Psoas muscle (tissue), 8 donors: ENCODE results near the gene SLC44A1. TPM values are rescaled to one million over a fixed set of nuclear protein-coding genes. Genes with fewer than 3 reads are reported as not detected.

Source experiments
- ATAC-seq, 4 donors: fragments of 200-7000 bp; cut with Tn5 transposase; one replicate each; pipeline ENCODE4 v1.9.1; 2020; ENCODE audit warnings: moderate library complexity in 3 of 4, mild to moderate bottlenecking in 2 of 4
- DNase-seq, 2 donors: peaks; one replicate each; pipeline ENCODE4 v3.0.0-alpha.2; 2020
- H3K27ac ChIP-seq: fragments of 200-600 bp; one replicate; pipeline ENCODE4 v1.8.0; 2022
- H3K27me3 ChIP-seq, 3 donors: fragments of 200-600 bp in 1 of 3; one replicate each; pipeline versions ENCODE4 v1.6.1 to v1.8.0; 2013 to 2022; ENCODE audit warnings: low read length in 2 of 3, mild to moderate bottlenecking in 2 of 3, moderate library complexity in 1 of 3; ENCODE audit not compliant: insufficient read depth in 3 of 3
- H3K36me3 ChIP-seq, 2 donors: fragments of 200-600 bp in 1 of 2; one replicate each; pipeline versions ENCODE4 v1.6.1 to v1.8.0; 2013 to 2022; ENCODE audit warnings: low read depth in 1 of 2, mild to moderate bottlenecking in 1 of 2, moderate library complexity in 1 of 2; ENCODE audit not compliant: insufficient read depth in 1 of 2
- H3K4me1 ChIP-seq: fragments of 200-600 bp; one replicate; pipeline ENCODE4 v1.8.0; 2022
- H3K4me3 ChIP-seq: fragments of 200-600 bp; one replicate; pipeline ENCODE4 v1.8.0; 2022; ENCODE audit warnings: mild to moderate bottlenecking
- H3K9me3 ChIP-seq: fragments of 200-600 bp; one replicate; pipeline ENCODE4 v1.8.0; 2022
- CTCF ChIP-seq: fragments of 200-600 bp; IDR thresholded peaks from one replicate; pipeline ENCODE4 v1.8.0; 2022; ENCODE audit warnings: antibody characterized with exemption
- WGBS, 3 donors: extraction: QIAGEN DNeasy Blood & Tissue Kit; methylation state at CpG; one replicate each; pipeline versions ENCODE4 v1.1.6 to v1.1.7; 2013; 5-methylcytosine and 5-hydroxymethylcytosine counted together
- intact Hi-C, 2 donors: fragments of 100-400 bp; cut with DNase I; formaldehyde crosslinking; loops; one replicate each; pipeline versions ENCODE4 v1.11.0 to v1.14.2; 2022
- polyA plus RNA-seq, 3 donors: library from polyadenylated mRNA; stranded (reverse); fragments of 200-250 nt; gene quantifications; one replicate each; pipeline ENCODE4 v1.2.3, GENCODE V29; 2013
- total RNA-seq, 4 donors: library from RNA; stranded (reverse); fragmentation: NEBNext Ultra II Directional in 2 of 4; extraction: Animal tissue kit (Norgen Biotek cat#: 25700) in 2 of 4; gene quantifications; one replicate each; pipeline versions ENCODE4 v1.2.1 to v1.2.4, GENCODE V29; 2021 to 2023
- donor health status: healthy with polysubstance abuse.
- donor health status: DM: no; HTN: no; CAD: no; lungs with moderate emphysema.
- donor health status: Bipolar disorder and iron deficiency.
- donor health status: healthy.
- donor health status: DM: yes; HTN: yes; CAD: no.
- donor health status: DM: no; HTN: no; CAD: no.
- donor health status: DM: no; HTN: no; CAD: no.
- donor health status: DM: yes; HTN: yes; CAD: no.

The SLC44A1 gene
- total and polyA plus RNA-seq, 7 donors: 3.3 to 18.9 (median 7.0) TPM

- no peaks in the 10 kb centered on the region for H3K4me1 ChIP-seq
- no peak overlapping the region for H3K4me3 ChIP-seq
- intact Hi-C loops: no loop called here
- no peak for DNase-seq
- H3K27me3 ChIP-seq: no peaks in the 10 kb centered on the region
- WGBS, 3 donors: 92 to 94% (median 92%) methylated on average over 4 of the region's 4 CpGs
- no peak for TF ChIP-seq CTCF
- no peak for ATAC-seq
- no peaks in the 10 kb centered on the region for H3K36me3 ChIP-seq
- no peaks in the 10 kb centered on the region for H3K9me3 ChIP-seq
- no peak overlapping the region for H3K27ac ChIP-seq
These were observed 41.6 kb downstream of the SLC44A1 start for GRCh38 chr9:105286098-105286497.

- Histone ChIP-seq H3K4me1 (no peaks in the 10 kb centered on the region), H3K9me3 (no peaks in the 10 kb centered on the region), H3K4me3 (no peak overlapping the region), H3K36me3 (no peaks in the 10 kb centered on the region), H3K27me3 (no peaks in the 10 kb centered on the region), H3K27ac (no peak overlapping the region)
- no peak for TF ChIP-seq CTCF
- intact Hi-C loops: no loop called here
- DNase-seq (no peak), ATAC-seq (no peak)
- WGBS, 3 donors: 97% methylated on average over 3 of the region's 3 CpGs
These were observed 44.9 kb downstream of the SLC44A1 start for GRCh38 chr9:105289305-105289704.

GRCh38 chr9:105290418-105290817, 46.0 kb downstream of the SLC44A1 start:
- no peaks in the 10 kb centered on the region for H3K36me3 ChIP-seq
- TF ChIP-seq CTCF: no peak
- H3K27me3 ChIP-seq: no peaks in the 10 kb centered on the region
- no peak overlapping the region for H3K4me3 ChIP-seq
- intact Hi-C loops: no loop called here
- ATAC-seq (no peak), DNase-seq (no peak)
- H3K9me3 ChIP-seq: no peaks in the 10 kb centered on the region
- no peaks in the 10 kb centered on the region for H3K4me1 ChIP-seq
- WGBS, 3 donors: 34 to 44% (median 43%) methylated on average over 1 of the region's 1 CpG
- H3K27ac ChIP-seq: no peak overlapping the region

- Histone ChIP-seq H3K36me3 (no peaks in the 10 kb centered on the region), H3K4me3 (no peak overlapping the region), H3K4me1 (no peaks in the 10 kb centered on the region), H3K9me3 (no peaks in the 10 kb centered on the region), H3K27me3 (no peaks in the 10 kb centered on the region), H3K27ac (no peak overlapping the region)
- no peak for DNase-seq
- 89 to 96% (median 90%) methylated on average over 1 of the region's 1 CpG for WGBS, 3 donors
- intact Hi-C loops: no loop called here
- no peak for TF ChIP-seq CTCF
- ATAC-seq: no peak
These were observed 46.5 kb downstream of the SLC44A1 start for GRCh38 chr9:105290954-105291353.

- intact Hi-C loops: no loop called here
- Histone ChIP-seq H3K36me3 (no peaks in the 10 kb centered on the region), H3K4me3 (no peak overlapping the region), H3K4me1 (no peaks in the 10 kb centered on the region), H3K27me3 (no peaks in the 10 kb centered on the region), H3K27ac (no peak overlapping the region), H3K9me3 (no peaks in the 10 kb centered on the region)
- TF ChIP-seq CTCF: no peak
- 68 to 74% (median 72%) methylated on average over 1 of the region's 1 CpG for WGBS, 3 donors
- DNase-seq (no peak), ATAC-seq (no peak)
These were observed 47.0 kb downstream of the SLC44A1 start for GRCh38 chr9:105291422-105291859.
